SK-N-MC (cell line): ENCODE measurements around the gene MIPEP.

ENCODE experiments used
- DNase-seq: peaks from one replicate; pipeline ENCODE4 v3.0.0-alpha.2; 2011; ENCODE audit warnings: low read depth, low spot score
- H3K27ac ChIP-seq: fragments of 200-600 bp; sonication (generic); 2 replicates; pipeline ENCODE4 v1.5.1; 2016; ENCODE audit warnings: mixed run types
- H3K36me3 ChIP-seq: fragments of 200-600 bp; sonication (generic); 2 replicates; pipeline ENCODE4 v1.6.1; 2017; ENCODE audit warnings: antibody characterized with exemption, low read length, mixed read lengths; ENCODE audit not compliant: insufficient read depth
- H3K4me3 ChIP-seq: fragments of 200-600 bp; sonication (generic); 2 replicates; pipeline ENCODE4 v1.5.1; 2016
- H3K9ac ChIP-seq: fragments of 200-600 bp; sonication (generic); 2 replicates; pipeline ENCODE4 v1.8.0; 2017; ENCODE audit warnings: mixed run types, mixed read lengths; ENCODE audit not compliant: insufficient read length
- H3K9me3 ChIP-seq: fragments of 200-600 bp; sonication (generic); 2 replicates; pipeline ENCODE4 v1.6.1; 2017; ENCODE audit warnings: low read depth, mild to moderate bottlenecking, antibody characterized with exemption, low read length, moderate library complexity, mixed read lengths
- EZH2 ChIP-seq: fragments of 200-600 bp; sonication (generic); IDR thresholded peaks from one replicate; pipeline ENCODE4 v1.6.1; 2017; ENCODE audit warnings: antibody characterized with exemption
- FOXP2 ChIP-seq: optimal IDR thresholded peaks from 2 replicates; pipeline ENCODE3; 2011; ENCODE audit warnings: mild to moderate bottlenecking, moderate library complexity; ENCODE audit not compliant: insufficient read depth; ENCODE audit errors: extremely low read length, control extremely low read depth
- POLR2AphosphoS5 ChIP-seq: IDR thresholded peaks from 2 replicates; pipeline ENCODE4 v1.6.1; 2012; ENCODE audit warnings: mild to moderate bottlenecking, low read depth, low read length, borderline replicate concordance

MIPEP gene

DNA sequence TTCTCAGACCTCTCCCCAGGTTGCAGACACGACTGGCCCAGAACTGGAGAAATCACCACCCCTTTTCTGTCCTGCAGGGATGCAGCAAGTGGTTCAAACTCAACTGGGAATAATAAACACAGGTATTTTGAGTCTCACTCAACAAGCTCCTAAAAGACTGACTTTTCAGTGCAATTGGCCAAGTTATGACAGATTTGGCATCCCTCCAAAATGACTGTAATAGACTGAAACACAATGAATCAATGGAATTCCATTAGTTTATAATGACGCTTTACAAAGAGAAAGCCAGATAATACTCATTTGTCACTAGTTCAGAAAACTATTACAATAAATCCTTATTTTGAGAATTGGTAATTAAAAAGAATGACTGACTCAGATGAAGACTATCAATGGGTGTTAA lies 38.1 kb downstream of the MIPEP start:
- H3K27ac ChIP-seq, result no peak overlapping the region
- no peaks in the 10 kb centered on the region for H3K36me3 ChIP-seq
- no peak overlapping the region for H3K9ac ChIP-seq
- no peak for DNase-seq
- no peaks in the 10 kb centered on the region for H3K9me3 ChIP-seq
- TF ChIP-seq POLR2AphosphoS5 (no peak), FOXP2 (no peak), EZH2 (no peak)
- no peak overlapping the region for H3K4me3 ChIP-seq

DNA sequence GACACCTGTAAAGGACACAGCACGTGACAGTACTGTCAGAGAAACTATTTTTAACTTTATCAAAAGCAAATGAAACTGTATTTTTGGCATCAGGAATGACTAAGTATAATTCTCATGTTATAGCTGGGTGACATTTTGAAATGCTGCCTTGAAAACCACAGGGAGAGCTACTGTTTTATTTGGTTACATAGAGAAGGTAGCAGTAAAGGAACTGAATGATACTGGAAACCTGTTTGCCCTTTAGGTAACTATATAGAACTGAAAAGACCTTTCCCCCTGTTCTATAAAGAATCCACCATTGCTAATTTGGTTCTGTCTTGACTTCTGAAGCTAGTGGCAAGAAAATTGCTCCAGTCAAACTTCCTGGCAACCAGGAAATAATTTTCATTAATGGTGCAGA lies 39.1 kb downstream of the MIPEP start:
- DNase-seq, result no peak
- no peak for TF ChIP-seq EZH2
- TF ChIP-seq POLR2AphosphoS5, result no peak
- TF ChIP-seq FOXP2, result no peak
- H3K4me3 ChIP-seq, result no peak overlapping the region
- no peaks in the 10 kb centered on the region for H3K36me3 ChIP-seq
- no peak overlapping the region for H3K9ac ChIP-seq
- no peaks in the 10 kb centered on the region for H3K9me3 ChIP-seq
- H3K27ac ChIP-seq, result no peak overlapping the region

DNA sequence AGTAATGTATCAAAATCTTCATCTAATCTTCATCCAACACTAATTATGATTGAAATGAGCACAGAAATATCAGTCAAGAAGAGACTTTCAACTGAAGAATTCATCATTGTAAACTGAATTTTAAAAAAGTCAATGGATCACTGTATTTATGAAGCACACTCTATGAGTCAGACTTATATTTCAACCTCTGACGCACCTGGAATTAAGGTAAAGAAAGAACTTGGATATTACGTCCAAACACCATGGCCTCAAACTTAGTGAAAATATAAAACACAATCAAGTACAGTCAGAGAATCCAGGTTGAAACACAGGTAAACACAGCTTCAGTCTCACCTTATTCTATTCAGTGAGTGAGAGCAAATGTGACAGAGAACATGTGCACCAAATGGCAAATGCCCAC lies 39.5 kb downstream of the MIPEP start:
- TF ChIP-seq EZH2, result no peak
- TF ChIP-seq FOXP2, result no peak
- TF ChIP-seq POLR2AphosphoS5, result no peak
- no peaks in the 10 kb centered on the region for H3K36me3 ChIP-seq
- no peak for DNase-seq

DNA sequence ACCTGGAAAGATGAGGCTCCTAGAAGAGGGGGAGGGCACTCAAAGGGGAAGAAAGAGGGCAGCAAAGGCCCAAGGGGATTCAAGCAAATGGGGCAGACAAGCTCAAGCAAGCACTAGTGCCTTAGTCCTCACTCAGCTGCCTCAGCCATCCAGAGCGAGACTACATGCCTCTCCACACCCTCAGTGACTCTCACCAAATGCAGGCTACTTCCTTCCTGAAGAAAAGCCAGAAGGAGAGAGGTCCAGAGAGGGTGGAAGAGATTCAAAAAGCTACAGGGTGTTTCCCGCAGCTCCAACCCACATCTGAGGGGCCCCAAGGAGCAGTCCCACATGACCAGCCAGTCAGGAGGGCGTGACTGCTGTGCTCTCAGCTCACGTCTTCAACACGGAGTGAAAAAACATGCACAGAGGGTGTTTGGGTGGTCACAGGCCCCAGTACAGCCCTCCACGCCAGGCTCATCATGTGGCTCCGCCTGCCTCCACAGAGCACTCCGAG lies 40.5 kb downstream of the MIPEP start:
- H3K9ac ChIP-seq, result no peak overlapping the region
- no peak for TF ChIP-seq FOXP2
- TF ChIP-seq EZH2, result no peak
- no peak for TF ChIP-seq POLR2AphosphoS5
- H3K36me3 ChIP-seq, result no peaks in the 10 kb centered on the region
- H3K9me3 ChIP-seq, result no peaks in the 10 kb centered on the region
- DNase-seq, result no peak
- no peak overlapping the region for H3K4me3 ChIP-seq
- H3K27ac ChIP-seq, result no peak overlapping the region

More for the DNA sequence above, 39.5 kb downstream of the MIPEP start:
- H3K4me3 ChIP-seq, result no peak overlapping the region
- H3K9me3 ChIP-seq, result no peaks in the 10 kb centered on the region
- no peak overlapping the region for H3K9ac ChIP-seq
- no peak overlapping the region for H3K27ac ChIP-seq

DNA sequence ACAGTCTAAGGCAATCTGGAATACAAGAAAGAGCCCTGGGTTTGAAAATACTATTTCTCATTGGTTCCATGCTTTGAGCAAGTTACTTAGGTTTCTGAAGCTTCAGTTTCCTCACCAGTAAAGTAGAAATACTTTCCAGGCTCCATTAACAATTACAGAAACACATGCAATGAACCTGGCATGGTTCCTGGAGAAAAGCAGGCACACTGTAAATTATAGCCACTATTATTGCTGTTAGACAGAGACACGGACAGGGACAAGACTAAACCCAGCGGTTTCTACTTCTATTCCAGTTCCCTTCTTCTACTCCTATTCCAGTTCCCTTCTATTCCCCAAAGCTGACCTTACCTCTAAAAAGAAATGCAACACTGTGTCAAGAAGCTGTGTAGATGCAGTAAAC lies 41.2 kb downstream of the MIPEP start:
- no peak overlapping the region for H3K4me3 ChIP-seq
- no peaks in the 10 kb centered on the region for H3K36me3 ChIP-seq
- DNase-seq, result no peak
- no peak overlapping the region for H3K27ac ChIP-seq
- H3K9ac ChIP-seq, result no peak overlapping the region
- H3K9me3 ChIP-seq, result no peaks in the 10 kb centered on the region
- TF ChIP-seq FOXP2, result no peak
- TF ChIP-seq EZH2, result no peak
- no peak for TF ChIP-seq POLR2AphosphoS5

DNA sequence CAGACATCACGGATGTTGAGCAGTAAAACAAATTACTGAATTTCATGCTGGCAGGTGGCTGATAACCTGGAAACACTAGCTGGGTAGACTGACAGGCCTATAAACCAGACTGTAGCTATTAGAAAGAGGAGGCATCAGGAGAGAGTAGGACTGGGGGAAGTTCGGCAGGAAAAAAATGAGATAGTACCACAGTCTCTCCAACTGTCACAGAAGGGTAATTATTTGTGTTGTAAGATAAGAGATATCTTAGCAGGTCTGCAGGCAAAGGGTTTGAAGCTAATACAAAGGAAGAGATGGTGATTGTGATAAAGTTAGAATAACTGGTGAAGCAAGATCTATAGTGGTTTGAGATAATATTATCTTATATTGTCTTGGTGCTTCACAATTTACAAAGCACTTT lies 41.7 kb downstream of the MIPEP start:
- H3K4me3 ChIP-seq, result no peak overlapping the region
- no peak overlapping the region for H3K9ac ChIP-seq
- no peak overlapping the region for H3K27ac ChIP-seq
- no peak for TF ChIP-seq POLR2AphosphoS5
- no peak for TF ChIP-seq FOXP2
- no peak for TF ChIP-seq EZH2
- DNase-seq, result no peak
- no peaks in the 10 kb centered on the region for H3K36me3 ChIP-seq
- H3K9me3 ChIP-seq, result no peaks in the 10 kb centered on the region

DNA sequence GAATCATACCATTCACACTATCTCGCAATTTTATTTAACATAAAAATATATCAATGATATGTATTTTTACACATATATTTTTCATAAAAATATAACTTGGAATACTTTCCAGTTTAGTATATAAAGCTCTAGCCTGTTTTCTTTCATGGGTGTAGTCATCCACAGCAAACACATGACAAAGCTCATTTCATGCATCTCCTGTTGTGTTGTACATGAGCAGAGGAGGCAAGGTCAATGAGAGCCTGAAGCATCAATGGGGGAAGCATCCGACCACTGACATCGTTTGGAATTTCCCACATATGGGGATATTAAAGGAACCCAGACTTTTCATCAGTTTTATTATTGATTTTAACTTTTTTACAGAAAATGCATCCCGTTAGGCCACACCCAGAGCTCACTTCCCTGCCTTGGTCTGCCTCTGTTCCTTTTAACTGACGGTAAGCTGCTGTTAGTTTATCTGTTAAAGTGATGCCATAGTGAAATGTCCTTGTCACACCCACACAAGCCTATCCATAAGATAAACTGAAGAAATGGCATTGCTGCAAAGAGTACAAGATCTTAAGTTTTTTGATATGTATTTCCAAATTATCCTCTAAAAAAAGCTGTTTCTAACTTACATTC lies 44.0 kb downstream of the MIPEP start:
- no peak overlapping the region for H3K4me3 ChIP-seq
- DNase-seq, result no peak
- TF ChIP-seq FOXP2, result no peak
- TF ChIP-seq POLR2AphosphoS5, result no peak
- no peak for TF ChIP-seq EZH2
- H3K9me3 ChIP-seq, result no peaks in the 10 kb centered on the region
- H3K27ac ChIP-seq, result no peak overlapping the region
- no peaks in the 10 kb centered on the region for H3K36me3 ChIP-seq
- no peak overlapping the region for H3K9ac ChIP-seq

DNA sequence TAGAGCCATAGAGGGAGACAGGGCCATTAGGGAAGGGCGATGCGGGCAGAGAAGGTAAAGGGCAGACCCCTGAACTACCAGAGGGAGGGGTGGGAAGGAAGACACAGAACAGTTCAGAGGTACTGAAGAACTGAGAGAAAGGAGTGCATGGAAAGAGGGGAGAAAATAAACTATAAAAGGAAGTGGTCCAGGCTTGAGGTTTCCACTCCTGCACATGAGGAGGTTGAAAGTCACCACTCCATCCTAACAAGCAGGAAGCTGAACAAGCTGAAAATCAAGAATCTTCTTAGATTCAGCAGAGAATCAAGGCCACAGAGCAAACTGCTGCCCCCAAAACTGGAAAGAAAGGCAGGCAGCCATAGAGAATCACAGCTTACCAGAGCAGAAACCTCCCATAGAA lies 45.1 kb downstream of the MIPEP start:
- DNase-seq, result no peak
- TF ChIP-seq EZH2, result no peak
- no peak for TF ChIP-seq POLR2AphosphoS5
- TF ChIP-seq FOXP2, result no peak
- Histone ChIP-seq H3K36me3 (no peaks in the 10 kb centered on the region), H3K9me3 (no peaks in the 10 kb centered on the region), H3K4me3 (no peak overlapping the region), H3K27ac (no peak overlapping the region), H3K9ac (no peak overlapping the region)

DNA sequence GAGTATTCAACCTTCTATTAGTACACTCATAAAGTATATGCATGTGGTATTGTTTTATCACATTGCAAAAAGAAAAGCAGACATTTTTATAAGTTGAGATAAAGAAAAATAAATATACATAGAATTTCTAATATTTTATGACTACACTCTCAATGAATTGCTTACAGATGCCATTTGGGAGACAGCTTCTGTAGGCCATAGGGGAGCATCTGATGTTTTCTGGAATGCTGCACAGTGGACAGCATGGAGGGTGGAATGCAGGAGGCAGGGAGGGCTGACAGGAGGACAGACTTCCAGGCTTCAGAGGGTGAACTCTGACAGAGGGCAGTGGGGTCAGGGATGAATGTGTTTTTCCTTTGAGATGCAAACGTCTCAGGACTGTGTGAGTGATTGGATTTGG lies 45.8 kb downstream of the MIPEP start:
- Histone ChIP-seq H3K27ac (no peak overlapping the region), H3K9ac (no peak overlapping the region)
- TF ChIP-seq EZH2, result no peak
- no peak for TF ChIP-seq FOXP2
- TF ChIP-seq POLR2AphosphoS5, result no peak

More for the DNA sequence above, 45.8 kb downstream of the MIPEP start:
- H3K9me3 ChIP-seq, result no peaks in the 10 kb centered on the region
- H3K4me3 ChIP-seq, result no peak overlapping the region
- DNase-seq, result no peak
- no peaks in the 10 kb centered on the region for H3K36me3 ChIP-seq
